Measurements from ENCODE around the gene PIP5K1C.
"Not testable (repeated sequence)": the region's sequence is repeated elsewhere in the genome, so short reads cannot be mapped to it uniquely, and the experiment has no call there.

The PIP5K1C gene

DNA sequence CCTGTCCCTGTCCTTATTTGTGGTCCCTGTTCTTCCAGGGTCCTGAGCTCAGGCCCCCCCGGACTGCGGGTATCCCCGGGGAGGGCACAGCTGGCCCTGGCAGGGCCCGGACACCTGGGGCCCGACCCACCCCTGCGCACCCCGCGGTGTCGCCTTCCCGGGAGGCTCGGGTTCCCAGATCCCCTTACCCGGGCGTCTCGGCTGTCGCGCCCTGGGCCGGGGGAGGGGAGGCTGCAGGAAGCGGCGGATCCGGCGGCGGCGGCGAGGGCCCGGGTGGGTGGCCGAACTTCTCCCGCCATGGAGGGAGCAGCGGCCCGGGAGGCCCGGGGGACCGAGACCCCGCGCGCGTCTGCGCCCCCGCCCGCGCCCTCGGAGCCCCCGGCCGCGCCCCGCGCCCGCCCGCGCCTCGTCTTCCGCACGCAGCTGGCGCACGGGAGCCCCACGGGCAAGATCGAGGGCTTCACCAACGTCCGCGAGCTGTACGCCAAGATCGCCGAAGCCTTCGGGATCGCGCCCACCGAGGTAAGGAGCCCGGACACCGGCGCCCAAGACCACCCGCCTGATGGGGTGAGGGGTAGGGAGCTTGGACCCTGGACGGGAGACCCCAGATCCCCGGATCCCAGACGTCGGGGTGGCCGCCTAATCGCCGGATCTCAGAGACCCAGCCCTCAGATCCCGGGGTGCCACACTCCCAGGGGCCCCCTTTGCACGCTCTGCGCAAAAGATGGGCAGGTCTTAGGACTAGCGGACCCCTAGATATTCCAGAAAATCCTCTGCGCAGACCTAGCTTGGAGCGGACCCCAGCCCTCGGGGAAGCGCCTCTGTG, 114.8 kb downstream of the PIP5K1C start, which contains the start of gene GIPC3:
GIPC3 (plus strand) TSS at position 178 of the 826 bp plus-strand sequence; CDS start at position 298, 120 bp downstream.
- no peak for DNase-seq

- not testable (repeated sequence) for DNase-seq
Observed at GRCh38 chr19:3584036-3584802, 116.0 kb downstream of the PIP5K1C start.

DNA sequence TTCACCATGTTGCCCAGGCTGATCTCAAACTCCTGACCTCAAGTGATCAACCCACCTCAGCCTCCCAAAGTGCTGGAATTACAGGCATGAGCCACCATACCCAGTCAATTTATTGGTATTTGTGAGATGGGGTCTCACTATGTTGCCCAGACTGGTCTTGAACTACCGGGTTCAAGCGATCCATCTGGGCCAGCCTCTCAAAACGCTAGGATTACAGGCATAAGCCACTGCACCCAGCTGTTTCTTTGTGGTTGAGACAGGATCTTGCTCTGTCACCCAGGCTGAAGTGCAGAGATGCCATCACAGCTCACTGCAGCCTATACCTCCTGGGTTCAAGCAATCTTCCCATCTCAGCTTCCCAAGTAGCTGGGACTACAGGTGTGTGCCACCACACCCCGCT, 118.5 kb downstream of the PIP5K1C start:
- DNase-seq = not testable (repeated sequence)
